Smooth muscle cell (in vitro differentiated cells): ENCODE data around the gene BTG1. TPM values are rescaled to one million over a fixed set of nuclear protein-coding genes. Genes with fewer than 3 reads are reported as not detected.

Source experiments
- DNase-seq: peaks from one replicate; lab custom pipeline; 2025; ENCODE audit not compliant: unreplicated experiment; lab: John Stamatoyannopoulos, UW
- H2AFZ ChIP-seq: fragments of 200-600 bp; sonication (generic); 2 replicates; pipeline ENCODE4 v1.6.0; 2016; ENCODE audit warnings: antibody characterized with exemption, low read depth, mild to moderate bottlenecking
- H3F3A ChIP-seq: fragments of 200-600 bp; sonication (generic); 2 replicates; pipeline ENCODE4 v1.6.0; 2017; ENCODE audit warnings: antibody characterized with exemption, low read depth
- H3K27ac ChIP-seq: fragments of 200-600 bp; sonication (generic); 2 replicates; pipeline ENCODE4 v1.5.1; 2016; ENCODE audit warnings: low read depth, mild to moderate bottlenecking
- H3K27me3 ChIP-seq: fragments of 200-600 bp; sonication (generic); 2 replicates; pipeline ENCODE4 v1.6.1; 2016; ENCODE audit warnings: low read depth, mild to moderate bottlenecking
- H3K36me3 ChIP-seq: fragments of 200-600 bp; sonication (generic); 2 replicates; pipeline ENCODE4 v1.5.1; 2016; ENCODE audit warnings: low read depth
- H3K4me1 ChIP-seq: fragments of 200-600 bp; sonication (generic); 2 replicates; pipeline ENCODE4 v1.5.1; 2016; ENCODE audit warnings: low read depth
- H3K4me2 ChIP-seq: fragments of 200-600 bp; sonication (generic); 2 replicates; pipeline ENCODE4 v1.6.0; 2016; ENCODE audit warnings: mild to moderate bottlenecking
- H3K4me3 ChIP-seq: fragments of 200-600 bp; sonication (generic); 2 replicates; pipeline ENCODE4 v1.5.1; 2016; ENCODE audit warnings: mild to moderate bottlenecking
- H3K79me2 ChIP-seq: fragments of 200-600 bp; sonication (generic); 2 replicates; pipeline ENCODE4 v1.6.0; 2016; ENCODE audit warnings: low read depth, mild to moderate bottlenecking
- H3K9ac ChIP-seq: fragments of 200-600 bp; sonication (generic); 2 replicates; pipeline ENCODE4 v1.6.0; 2016; ENCODE audit warnings: low read depth
- H3K9me3 ChIP-seq: fragments of 200-600 bp; sonication (generic); replicated peaks from 2 replicates; pipeline ENCODE4 v1.5.1; 2016; ENCODE audit warnings: low read depth
- H4K20me1 ChIP-seq: fragments of 200-600 bp; sonication (generic); 2 replicates; pipeline ENCODE4 v1.6.0; 2016; ENCODE audit warnings: low read depth
- WGBS: methylation state at CpG from one replicate; pipeline ENCODE4 v1.1.7; 2016; ENCODE audit warnings: low lambda C conversion rate; 5-methylcytosine and 5-hydroxymethylcytosine counted together
- polyA plus RNA-seq: library from polyadenylated mRNA; unstranded; fragments of >200 nt; fragmentation: Nextera tagmentation; extraction: Ambion mirVana; gene quantifications from 2 replicates; pipeline ENCODE4 v1.2.1, GENCODE V29; 2016
- total RNA-seq: library from RNA; depleted of rRNA; stranded (reverse); fragments of >200 nt; gene quantifications from 2 replicates; pipeline ENCODE4 v1.2.3, GENCODE V29; 2014
- TF ChIP-seq, protein P1 (sequence below): fragments of 200-600 bp; sonication (generic); IDR thresholded peaks from 2 replicates; pipeline ENCODE4 v1.5.1; 2017; ENCODE audit warnings: borderline replicate concordance, mild to moderate bottlenecking, antibody characterized with exemption; ENCODE audit not compliant: insufficient read depth, poor library complexity, severe bottlenecking

The BTG1 gene
- total and polyA plus RNA-seq, 2 experiments from 2014 or later: 42.1 to 70.4 TPM

DNA sequence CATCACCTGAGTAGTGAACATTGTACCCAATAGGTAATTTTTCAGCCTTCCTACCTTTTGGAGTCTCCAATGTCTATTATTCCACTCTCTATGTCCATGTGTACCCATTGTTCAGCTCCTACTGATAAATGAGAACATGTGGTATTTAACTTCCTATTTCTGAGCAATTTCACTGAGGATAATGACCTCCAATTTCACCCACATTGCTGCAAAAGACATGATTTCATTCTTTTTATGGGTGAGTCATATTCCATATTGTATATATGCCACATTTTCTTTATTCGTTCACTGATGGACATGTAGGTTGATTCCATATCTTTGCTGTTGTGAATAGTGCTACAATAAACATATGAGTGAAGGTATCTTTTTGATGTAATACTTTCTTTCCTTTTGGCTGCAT lies 16.4 kb upstream of the BTG1 start:
- no peak for DNase-seq
- H3K27me3 ChIP-seq: no peaks in the 10 kb centered on the region
- no peaks in the 10 kb centered on the region for H3K36me3 ChIP-seq
- no peak overlapping the region for H3K4me3 ChIP-seq
- H2AFZ ChIP-seq: no peak overlapping the region
- no peak overlapping the region for H3K4me2 ChIP-seq
- H3K27ac ChIP-seq: no peak overlapping the region
- no peak overlapping the region for H3K9ac ChIP-seq
- H4K20me1 ChIP-seq: no peaks in the 10 kb centered on the region
- H3K9me3 ChIP-seq: no peaks in the 10 kb centered on the region
- WGBS: 90% methylated on average over 1 of the region's 1 CpG
- peaks cover 12% of the 10 kb centered on the region for H3K4me1 ChIP-seq
- no peaks in the 10 kb centered on the region for H3F3A ChIP-seq
- no peaks in the 10 kb centered on the region for H3K79me2 ChIP-seq
- TF ChIP-seq, protein P1, sequence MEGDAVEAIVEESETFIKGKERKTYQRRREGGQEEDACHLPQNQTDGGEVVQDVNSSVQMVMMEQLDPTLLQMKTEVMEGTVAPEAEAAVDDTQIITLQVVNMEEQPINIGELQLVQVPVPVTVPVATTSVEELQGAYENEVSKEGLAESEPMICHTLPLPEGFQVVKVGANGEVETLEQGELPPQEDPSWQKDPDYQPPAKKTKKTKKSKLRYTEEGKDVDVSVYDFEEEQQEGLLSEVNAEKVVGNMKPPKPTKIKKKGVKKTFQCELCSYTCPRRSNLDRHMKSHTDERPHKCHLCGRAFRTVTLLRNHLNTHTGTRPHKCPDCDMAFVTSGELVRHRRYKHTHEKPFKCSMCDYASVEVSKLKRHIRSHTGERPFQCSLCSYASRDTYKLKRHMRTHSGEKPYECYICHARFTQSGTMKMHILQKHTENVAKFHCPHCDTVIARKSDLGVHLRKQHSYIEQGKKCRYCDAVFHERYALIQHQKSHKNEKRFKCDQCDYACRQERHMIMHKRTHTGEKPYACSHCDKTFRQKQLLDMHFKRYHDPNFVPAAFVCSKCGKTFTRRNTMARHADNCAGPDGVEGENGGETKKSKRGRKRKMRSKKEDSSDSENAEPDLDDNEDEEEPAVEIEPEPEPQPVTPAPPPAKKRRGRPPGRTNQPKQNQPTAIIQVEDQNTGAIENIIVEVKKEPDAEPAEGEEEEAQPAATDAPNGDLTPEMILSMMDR: no peak

DNA sequence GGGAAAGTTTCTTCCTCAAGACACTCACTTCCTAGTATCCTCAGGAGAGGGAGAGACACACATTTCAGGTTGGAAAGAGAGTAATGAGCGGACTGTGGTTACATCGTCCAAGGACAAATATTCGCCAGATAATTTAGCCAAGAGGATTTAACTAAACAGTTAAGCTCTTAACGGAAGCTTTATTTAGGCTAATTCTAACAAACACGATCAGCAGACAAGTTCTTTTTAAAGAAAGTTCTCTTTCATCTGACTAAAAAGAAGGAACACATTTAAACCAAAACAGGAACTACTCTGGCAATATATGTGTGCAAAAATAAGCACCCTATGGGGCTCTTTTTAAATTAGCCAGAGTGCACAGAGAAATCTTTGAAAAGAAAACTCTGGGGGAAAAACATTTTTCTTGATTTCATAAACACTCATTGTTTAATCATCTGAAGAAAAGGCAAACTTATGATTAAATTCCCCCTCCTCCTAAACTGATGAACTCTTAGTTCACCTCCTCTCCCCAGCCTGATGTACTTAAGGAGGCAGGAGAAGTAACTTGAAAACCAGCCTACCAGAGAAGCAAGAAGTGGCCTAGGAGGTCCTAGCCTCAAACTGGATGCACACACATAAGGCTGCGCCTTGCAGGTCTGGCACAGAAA lies 13.3 kb upstream of the BTG1 start:
- no peaks in the 10 kb centered on the region for H3K27me3 ChIP-seq
- TF ChIP-seq, protein P1: no peak
- H3F3A ChIP-seq: no peaks in the 10 kb centered on the region
- H3K36me3 ChIP-seq: no peaks in the 10 kb centered on the region
- H3K4me2 ChIP-seq: peak overlapping the region; percentile 3
- no peaks in the 10 kb centered on the region for H3K9me3 ChIP-seq
- H4K20me1 ChIP-seq: no peaks in the 10 kb centered on the region
- H3K9ac ChIP-seq: no peak overlapping the region
- H3K4me3 ChIP-seq: no peak overlapping the region
- H3K4me1 ChIP-seq: peaks cover 5% of the 10 kb centered on the region
- no peak overlapping the region for H3K27ac ChIP-seq
- H2AFZ ChIP-seq: peak overlapping the region; percentile 58
- no peaks in the 10 kb centered on the region for H3K79me2 ChIP-seq
- DNase-seq: no peak
- WGBS: 50% methylated on average over 6 of the region's 6 CpGs

DNA sequence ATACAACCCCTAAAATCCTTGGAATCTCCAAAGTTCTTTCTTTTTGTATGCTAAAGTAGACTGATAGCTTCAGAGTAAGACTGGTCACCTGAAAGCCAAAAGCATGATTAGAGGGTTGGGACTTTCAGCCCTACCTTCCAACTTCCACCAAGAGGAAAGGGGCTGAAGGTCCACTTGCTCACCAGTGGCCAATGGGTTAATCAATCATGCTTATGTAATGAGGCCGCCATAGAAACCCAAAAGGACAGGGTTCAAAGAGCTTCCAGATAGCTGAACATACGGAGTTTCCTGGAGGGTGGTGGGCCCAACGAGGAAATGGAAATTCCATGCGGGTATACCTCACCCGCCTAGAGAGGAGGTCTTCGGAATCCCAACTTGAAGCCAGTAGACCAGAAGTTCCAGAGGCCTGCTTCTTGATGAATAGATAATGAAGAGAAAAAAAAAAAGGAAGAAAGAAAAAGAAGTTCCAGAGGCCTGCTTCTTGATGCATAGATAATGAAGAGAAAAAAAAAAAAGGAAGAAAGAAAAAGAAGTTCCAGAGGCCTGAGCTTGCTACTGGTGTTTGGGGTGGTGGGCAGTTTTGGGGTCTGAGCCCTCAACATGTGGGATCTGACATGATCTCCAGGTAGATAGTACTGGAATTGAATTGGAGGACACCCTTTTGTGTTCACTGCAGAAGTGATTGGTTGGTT lies 11.2 kb upstream of the BTG1 start:
- H4K20me1 ChIP-seq: no peaks in the 10 kb centered on the region
- H3K27me3 ChIP-seq: no peaks in the 10 kb centered on the region
- TF ChIP-seq, protein P1: no peak
- peak overlapping the region; percentile 60 for H3K4me2 ChIP-seq
- H3K4me1 ChIP-seq: peaks cover 5% of the 10 kb centered on the region
- H3K79me2 ChIP-seq: no peaks in the 10 kb centered on the region
- no peaks in the 10 kb centered on the region for H3F3A ChIP-seq
- H3K9me3 ChIP-seq: no peaks in the 10 kb centered on the region
- WGBS: 86% methylated on average over 6 of the region's 6 CpGs
- no peak for DNase-seq
- H2AFZ ChIP-seq: no peak overlapping the region
- H3K27ac ChIP-seq: no peak overlapping the region
- no peak overlapping the region for H3K9ac ChIP-seq
- H3K4me3 ChIP-seq: no peak overlapping the region
- H3K36me3 ChIP-seq: no peaks in the 10 kb centered on the region

DNA sequence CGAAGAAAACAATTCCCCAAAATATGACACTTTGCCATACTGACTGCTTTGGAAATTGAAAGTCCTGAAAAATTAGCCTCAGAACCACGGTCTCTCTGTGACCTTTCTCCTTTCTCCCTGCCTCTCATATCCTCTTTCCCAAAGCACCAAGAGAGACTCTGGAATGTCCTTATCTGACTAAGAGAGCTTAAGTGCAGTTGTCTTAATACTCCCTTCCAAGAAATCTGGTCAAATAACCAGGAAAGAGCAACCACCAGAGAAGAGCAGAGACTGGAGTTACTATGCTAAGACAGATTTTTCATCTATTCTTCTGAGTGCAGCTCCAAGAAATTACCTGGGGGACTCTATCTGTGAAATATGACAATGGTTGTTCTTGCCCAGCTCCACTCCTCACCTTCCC lies 10.5 kb upstream of the BTG1 start:
- no peaks in the 10 kb centered on the region for H3K9me3 ChIP-seq
- no peaks in the 10 kb centered on the region for H4K20me1 ChIP-seq
- H3K27me3 ChIP-seq: no peaks in the 10 kb centered on the region
- TF ChIP-seq, protein P1: no peak
- H3K4me2 ChIP-seq: peak overlapping the region; percentile 60
- no peak overlapping the region for H3K4me3 ChIP-seq
- no peak overlapping the region for H2AFZ ChIP-seq
- no peak for DNase-seq
- H3K9ac ChIP-seq: no peak overlapping the region
- no peak overlapping the region for H3K27ac ChIP-seq
- no peaks in the 10 kb centered on the region for H3K79me2 ChIP-seq
- no peaks in the 10 kb centered on the region for H3F3A ChIP-seq
- H3K36me3 ChIP-seq: no peaks in the 10 kb centered on the region
- peaks cover 5% of the 10 kb centered on the region for H3K4me1 ChIP-seq
- 50% methylated on average over 2 of the region's 2 CpGs for WGBS
